Mucosa of gallbladder (tissue), 1 donor: ENCODE measurements around the gene SLC13A2. TPM values are rescaled to one million over a fixed set of nuclear protein-coding genes. Genes with fewer than 3 reads are reported as not detected.
A peak's percentile ranks its signal among the peaks of the same experiment; 100 is the strongest.

Source experiments
- DNase-seq: peaks from one replicate; pipeline ENCODE4 v3.0.0-alpha.2; 2020; ENCODE audit warnings: low spot score
- total RNA-seq: library from RNA; stranded (reverse); gene quantifications from one replicate; pipeline ENCODE4 v1.2.1, GENCODE V29; 2021
- donor health status: DM: no; HTN: no; CAD: no.

Gene SLC13A2
- total RNA-seq, 1 donor from 2014 or later: 55.0 TPM

DNA sequence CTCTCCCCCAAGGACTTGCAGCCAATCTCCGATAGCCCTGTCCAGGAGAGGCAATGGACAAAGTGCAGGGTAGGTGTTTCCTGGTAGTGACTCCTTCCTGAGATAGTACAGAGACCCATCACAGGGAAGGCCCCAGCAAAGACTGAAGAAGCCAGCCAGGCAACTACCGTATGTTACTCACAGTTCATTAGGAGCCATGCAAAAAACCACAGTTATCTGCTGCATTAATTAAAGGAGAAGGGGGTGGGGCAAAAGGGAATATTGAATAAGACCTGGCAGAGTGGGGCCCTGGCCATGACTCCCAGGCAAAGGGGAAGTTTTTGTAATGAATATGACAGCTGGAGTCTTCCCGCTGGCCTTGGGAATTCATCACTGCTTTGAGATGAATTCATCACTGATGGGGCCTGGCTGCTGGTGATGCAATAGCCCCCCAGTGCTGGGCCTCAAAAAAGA lies 2.5 kb upstream of the SLC13A2 start:
- peak; percentile 44 for DNase-seq

GRCh38 chr17:28471531-28472342 lies 1.7 kb upstream of the SLC13A2 start:
- DNase-seq: no peak

DNA sequence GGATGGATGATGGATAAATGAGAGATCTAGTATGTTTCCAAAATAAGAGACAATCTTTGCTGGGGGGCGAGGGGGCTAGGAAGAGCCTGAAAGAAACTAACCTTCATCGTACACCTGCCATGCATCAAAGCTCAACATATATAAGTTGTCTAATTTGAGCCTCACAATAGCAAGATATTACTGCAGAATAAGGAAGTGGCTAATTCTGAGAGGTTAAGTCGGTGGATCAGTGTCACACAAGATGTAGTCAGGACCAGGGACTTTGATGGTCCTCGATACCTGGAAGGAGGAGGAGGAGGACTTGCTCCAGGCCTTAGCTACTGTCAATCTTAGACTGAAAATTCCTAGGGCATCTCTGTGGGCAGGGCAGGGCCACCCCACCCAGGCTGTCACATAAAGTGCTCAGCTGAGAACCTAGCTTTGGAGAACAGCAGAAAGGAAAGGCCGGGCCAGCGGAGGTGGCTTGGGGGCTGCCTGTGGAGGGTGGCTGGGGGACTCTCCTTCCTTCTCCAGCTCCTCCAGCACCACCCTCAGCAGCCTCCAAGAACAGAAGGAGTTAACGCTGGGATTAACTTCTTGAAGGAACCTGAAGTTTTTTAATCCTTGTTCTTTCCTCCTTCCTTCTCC lies 460 bp upstream of the SLC13A2 start:
- no peak for DNase-seq

GRCh38 chr17:28474111-28474531 lies 677 bp downstream of the SLC13A2 start:
- no peak for DNase-seq

DNA sequence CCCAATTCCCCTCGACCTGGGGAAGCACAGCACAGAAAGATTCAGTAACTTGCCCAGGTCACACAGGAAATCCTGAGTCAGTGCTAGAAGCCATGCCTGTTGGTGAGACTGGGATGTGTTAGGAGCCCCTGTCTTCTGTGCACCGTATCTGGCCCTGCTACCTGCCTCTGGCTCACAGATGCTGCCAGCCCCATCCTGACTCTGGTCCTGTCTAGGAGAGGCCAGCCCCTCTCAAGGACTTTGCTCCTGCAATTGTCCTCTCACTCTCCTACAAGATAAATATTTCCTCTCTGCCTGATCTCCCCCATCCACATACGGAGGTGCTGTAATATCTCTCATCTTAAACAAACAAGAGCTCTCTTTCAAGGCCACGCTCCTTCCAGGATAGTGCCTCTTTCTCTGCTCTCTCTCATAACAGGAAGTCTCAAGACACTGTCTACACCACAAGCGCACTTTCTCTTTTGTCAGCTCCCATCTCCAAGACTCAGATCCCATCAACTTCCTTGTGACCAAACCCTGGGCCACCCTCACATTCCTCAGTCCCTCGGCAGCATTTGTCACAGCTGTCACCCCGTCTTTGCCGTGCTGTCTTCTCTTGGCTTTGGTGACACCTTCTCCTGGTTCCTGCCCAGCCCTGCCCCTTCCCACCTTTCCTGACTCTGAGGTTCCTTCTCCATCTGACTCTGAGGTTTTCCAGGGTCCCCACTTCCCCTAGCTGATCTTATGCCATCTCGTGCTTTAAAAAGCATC lies 1.9 kb downstream of the SLC13A2 start:
- DNase-seq: peak; percentile 68

GRCh38 chr17:28476076-28476865 lies 2.8 kb downstream of the SLC13A2 start:
- DNase-seq: no peak

DNA sequence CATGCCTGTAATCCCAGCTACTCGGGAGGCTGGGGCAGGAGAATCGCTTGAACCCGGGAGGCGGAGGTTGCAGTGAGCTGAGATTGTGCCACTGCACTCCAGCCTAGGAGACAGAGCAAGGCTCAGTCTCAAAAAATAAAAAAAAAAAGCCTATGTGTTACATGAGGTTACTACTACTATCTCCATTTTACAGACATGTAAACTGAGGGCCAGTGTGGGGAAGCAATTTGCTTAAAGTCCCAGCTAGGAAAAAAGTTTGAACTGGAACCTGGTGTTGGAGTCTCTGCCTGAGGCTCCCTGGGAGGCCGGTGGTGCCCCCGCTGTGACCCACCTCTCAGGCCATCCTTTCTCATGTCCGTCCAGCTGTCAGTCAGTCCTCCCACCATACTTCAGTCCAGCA lies 4.5 kb downstream of the SLC13A2 start:
- no peak for DNase-seq

- DNase-seq: no peak
These were observed 5.5 kb downstream of the SLC13A2 start for GRCh38 chr17:28478712-28479615.

DNA sequence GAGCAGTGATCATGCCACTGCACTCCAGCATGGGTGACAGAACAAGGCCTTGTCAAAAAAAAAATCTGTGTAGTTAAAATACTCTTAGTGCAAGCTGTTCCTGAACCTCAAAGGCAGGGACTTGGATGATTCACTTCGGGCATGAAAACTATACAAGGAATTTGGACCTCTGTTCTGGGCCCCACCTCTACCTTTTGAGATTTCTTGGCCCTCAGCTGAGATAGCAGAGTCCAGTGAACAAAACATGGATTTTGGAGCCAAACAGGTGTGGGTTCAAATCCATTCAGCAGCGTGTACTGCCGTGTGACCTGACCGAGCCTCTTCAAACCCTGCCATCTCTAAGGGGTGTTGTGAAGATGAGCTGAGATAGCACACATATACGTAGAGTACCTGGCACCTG lies 6.8 kb downstream of the SLC13A2 start:
- no peak for DNase-seq

DNA sequence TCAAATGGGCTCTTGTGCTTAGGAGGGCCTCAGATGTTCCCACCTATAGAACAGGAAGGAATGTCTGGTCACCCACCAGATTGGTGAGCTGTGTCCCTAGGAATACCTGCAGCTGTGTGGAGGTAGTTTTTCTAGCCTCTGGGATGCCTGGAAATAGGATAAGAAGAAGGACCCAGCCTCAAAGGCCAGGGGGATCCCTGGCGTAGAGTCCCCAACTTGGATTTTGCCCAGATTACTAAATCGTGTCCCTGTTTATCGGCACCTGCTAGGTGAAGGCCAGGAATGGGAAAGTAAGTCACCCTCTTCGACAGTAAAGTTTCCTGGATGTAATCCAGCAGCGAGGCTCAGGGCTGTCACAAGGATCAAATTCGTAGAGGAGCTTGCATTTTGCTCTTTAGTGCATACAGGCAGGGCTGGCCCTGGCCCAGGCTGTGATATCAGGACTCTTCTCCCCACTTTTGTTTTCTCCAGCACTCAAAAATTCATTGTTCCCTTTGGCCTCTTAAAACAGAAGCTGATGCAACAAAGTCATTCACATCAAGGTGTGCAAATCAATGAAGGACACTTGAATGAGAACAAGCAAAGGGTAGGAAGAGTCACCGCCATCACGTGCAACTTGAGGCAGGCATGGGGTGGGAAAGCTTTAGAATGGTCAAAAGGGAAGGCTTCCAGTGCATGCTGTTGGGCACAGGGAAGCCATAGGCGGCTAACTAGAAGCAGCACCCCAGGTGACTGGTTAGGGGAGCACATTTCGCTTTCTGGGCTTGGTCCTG lies 7.5 kb downstream of the SLC13A2 start:
- no peak for DNase-seq

- DNase-seq: peak; percentile 49
These were observed 9.2 kb downstream of the SLC13A2 start for GRCh38 chr17:28482551-28483199.

DNA sequence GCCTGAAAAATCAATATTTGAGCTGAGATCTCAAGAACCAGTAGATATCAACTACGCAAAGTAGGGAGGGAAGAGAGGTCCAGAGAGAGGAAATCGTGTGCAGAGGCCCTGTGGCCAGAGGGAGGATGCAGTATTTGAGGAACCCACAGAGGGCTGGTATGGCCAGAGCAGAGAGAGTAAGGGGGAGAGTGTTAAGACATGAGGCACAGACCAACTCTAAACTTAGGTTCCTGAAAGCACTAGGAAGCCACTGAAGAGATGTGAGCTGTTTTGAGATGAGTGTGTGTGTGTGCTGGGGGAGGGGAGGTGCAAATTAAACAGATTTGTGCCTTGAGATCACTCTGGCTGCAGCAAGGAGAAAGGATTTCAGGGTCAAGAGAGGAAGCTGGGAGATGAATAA lies 10.9 kb downstream of the SLC13A2 start:
- DNase-seq: no peak

DNA sequence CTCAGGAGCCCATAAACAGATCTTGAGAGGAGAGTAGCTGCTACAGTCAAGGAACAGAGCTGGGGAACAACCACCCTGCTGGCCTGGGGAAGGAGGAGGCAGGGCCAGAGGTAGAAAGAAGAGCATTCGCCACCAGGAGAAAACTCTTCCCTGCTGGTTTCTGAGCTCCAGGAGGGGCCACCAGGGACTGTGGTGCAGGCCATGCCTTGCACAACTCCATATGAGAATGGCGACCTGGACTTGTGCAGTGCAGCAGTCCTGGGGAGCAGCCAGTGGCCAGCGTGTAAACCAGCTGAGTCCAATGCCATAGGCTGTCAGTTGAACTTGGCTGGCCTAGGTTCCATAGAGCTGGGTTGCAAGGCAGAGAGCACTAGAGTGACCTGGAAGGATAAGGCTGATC lies 11.6 kb downstream of the SLC13A2 start:
- no peak for DNase-seq

DNA sequence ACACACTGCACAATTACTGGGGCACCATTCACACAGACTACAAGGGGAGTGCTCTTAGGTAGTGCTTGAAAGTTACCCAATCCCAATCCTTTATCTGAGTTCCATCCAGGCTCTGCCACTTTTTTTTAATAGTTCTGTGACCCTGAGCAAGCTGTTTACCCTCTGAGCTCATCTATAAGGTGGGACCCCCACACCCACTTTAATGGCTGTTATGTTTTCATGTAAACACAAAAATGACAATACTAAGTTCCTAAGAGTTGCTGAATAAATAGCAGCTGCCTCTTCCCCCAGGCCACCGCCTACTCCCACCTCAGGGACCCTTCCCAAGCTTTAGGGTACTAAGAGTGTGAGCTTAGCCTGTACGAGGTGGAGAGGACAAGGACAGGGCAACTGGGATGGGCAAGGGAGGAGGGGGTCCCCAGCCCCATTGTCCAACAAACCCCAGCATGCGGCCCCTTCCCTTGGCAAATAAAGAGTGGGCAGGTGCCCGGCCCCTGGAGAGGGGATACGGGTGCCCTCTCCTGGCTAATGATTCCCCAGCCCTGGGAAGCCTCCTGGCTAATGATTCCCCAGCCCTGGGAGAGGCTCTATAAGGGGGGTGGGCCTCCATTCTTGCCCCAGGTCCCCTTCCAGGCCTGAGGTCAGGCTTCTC lies 14.6 kb downstream of the SLC13A2 start:
- DNase-seq: no peak

GRCh38 chr17:28488533-28489276 lies 15.3 kb downstream of the SLC13A2 start:
- DNase-seq: no peak

GRCh38 chr17:28491286-28491685 lies 17.8 kb downstream of the SLC13A2 start:
- no peak for DNase-seq

- no peak for DNase-seq
These were observed 18.4 kb downstream of the SLC13A2 start for GRCh38 chr17:28491860-28492259.
